IgD-negative memory B cell (primary cell): ENCODE data around the gene PLCH1. TPM values are rescaled to one million over a fixed set of nuclear protein-coding genes. Genes with fewer than 3 reads are reported as not detected.
"Not testable (repeated sequence)": the region's sequence is repeated elsewhere in the genome, so short reads cannot be mapped to it uniquely, and the experiment has no call there.

ENCODE experiments used
- H3K27ac Mint-ChIP-seq, 3 donors: one replicate each; pipeline ENCODE4 v1.8.0; 2020 to 2022; ENCODE audit warnings: mild to moderate bottlenecking in 3 of 3, mixed read lengths in 3 of 3, moderate library complexity in 1 of 3
- H3K27me3 Mint-ChIP-seq: one replicate; pipeline ENCODE4 v1.8.0; 2021; ENCODE audit warnings: mixed read lengths
- H3K36me3 Mint-ChIP-seq: one replicate; pipeline ENCODE4 v1.8.0; 2020; ENCODE audit warnings: mild to moderate bottlenecking, mixed read lengths
- H3K4me1 Mint-ChIP-seq, 3 donors: one replicate each; pipeline ENCODE4 v1.8.0; 2020 to 2022; ENCODE audit warnings: mixed read lengths in 3 of 3, mild to moderate bottlenecking in 1 of 3
- H3K4me3 Mint-ChIP-seq, 4 donors: one replicate each; pipeline ENCODE4 v1.8.0; 2020 to 2022; ENCODE audit warnings: mild to moderate bottlenecking in 4 of 4, mixed read lengths in 4 of 4, moderate library complexity in 3 of 4
- H3K9me3 Mint-ChIP-seq, 3 donors: one replicate each; pipeline ENCODE4 v1.8.0; 2020 to 2021; ENCODE audit warnings: mixed read lengths in 3 of 3, mild to moderate bottlenecking in 1 of 3
- polyA plus RNA-seq: library from polyadenylated mRNA; unstranded; fragments of 300-500 nt; fragmentation: Illumina TruSeq; gene quantifications from one replicate; pipeline ENCODE4 v1.2.3, GENCODE V29; 2021

Gene PLCH1
- polyA plus RNA-seq, 1 donor from 2014 or later: not detected

DNA sequence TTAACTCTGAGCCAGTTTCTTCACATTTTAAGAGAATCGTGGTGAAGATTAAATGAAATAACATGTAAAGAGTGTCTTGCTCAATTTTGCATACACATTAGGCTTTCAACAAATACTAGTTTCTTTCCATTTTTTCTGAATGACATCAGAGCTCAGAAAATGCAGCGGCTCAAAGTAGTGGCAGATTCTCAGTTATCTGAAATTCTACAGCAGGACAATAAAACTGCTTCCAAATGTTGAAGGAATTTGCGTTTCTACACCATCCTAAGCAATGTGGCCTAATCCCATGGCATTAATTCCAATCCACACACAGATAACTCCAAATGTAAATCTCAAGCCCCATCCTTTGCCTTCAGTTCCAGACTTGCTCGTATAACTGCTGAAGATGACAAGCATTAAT lies 115.8 kb downstream of the PLCH1 start:
- H3K4me1 Mint-ChIP-seq: no peaks in the 10 kb centered on the region
- no peak overlapping the region for H3K27ac Mint-ChIP-seq
- H3K4me3 Mint-ChIP-seq: no peak overlapping the region
- H3K27me3 Mint-ChIP-seq: peaks cover 1% of the 10 kb centered on the region
- H3K9me3 Mint-ChIP-seq: peaks cover 0 to 2% (median 0%) of the 10 kb centered on the region in 3 donors
- H3K36me3 Mint-ChIP-seq: no peaks in the 10 kb centered on the region

GRCh38 chr3:155622647-155623046 lies 122.2 kb downstream of the PLCH1 start:
- not testable (repeated sequence) for H3K27ac Mint-ChIP-seq

DNA sequence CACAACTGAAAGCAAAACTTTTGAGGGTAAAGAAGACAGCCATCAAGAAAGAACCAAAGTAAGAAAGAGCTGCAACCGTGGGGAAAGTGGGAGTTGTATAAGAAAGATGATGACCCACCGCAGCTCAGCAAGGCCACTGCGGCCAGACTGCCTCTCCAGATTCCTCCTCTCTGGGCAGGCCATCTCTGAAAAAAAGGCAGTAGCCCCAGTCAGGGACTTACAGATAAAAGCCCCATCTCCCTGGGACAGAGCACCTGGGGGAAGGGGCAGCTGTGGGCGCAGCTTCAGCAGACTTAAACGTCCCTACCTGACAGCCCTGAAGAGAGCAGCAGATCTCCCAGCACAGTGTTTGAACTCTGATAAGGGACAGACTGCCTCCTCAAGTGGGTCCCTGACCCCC lies 124.3 kb downstream of the PLCH1 start:
- not testable (repeated sequence) for H3K9me3 Mint-ChIP-seq, H3K4me1 Mint-ChIP-seq, H3K27me3 Mint-ChIP-seq, H3K27ac Mint-ChIP-seq, H3K36me3 Mint-ChIP-seq, H3K4me3 Mint-ChIP-seq

More at GRCh38 chr3:155622647-155623046, 122.2 kb downstream of the PLCH1 start:
- H3K9me3 Mint-ChIP-seq, H3K4me3 Mint-ChIP-seq, H3K27me3 Mint-ChIP-seq, H3K4me1 Mint-ChIP-seq, H3K36me3 Mint-ChIP-seq: not testable (repeated sequence)

DNA sequence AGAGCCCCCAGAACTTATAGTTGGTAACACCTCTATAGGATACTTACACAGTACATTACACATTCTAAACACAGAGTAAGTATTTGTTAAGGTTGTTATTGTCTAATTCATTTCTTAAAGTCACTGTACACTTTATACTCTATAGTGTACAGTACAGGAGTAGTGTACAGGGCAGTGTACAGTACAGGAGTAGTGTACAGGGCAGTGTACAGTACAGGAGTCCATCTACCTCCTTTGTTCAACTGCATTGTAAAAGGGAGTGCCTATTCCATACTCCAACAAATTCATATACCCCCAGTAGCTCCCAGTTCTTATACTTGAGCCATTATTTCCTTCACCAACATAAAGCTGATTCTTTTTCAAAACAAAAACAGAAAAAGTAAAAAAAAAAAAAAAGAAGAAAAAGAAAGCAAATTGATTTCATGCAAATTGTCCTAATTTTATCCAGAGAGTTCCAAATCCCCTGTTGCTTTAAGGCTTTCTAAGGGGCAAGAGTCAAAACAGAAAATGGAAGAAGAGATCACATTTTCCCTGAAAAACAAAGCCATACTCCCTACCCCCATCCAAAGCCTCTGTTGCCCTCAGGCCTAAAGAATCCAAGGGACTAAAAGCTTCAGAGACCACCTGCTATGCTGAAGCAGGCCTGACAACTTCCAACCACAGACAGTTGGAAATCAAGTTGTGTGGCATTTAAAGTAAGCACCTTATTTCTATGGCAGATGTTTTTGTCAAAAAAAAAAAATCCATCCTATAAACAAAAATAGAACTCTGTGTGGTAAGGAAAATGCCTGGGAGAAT lies 125.6 kb downstream of the PLCH1 start:
- Mint-ChIP-seq H3K9me3 (peaks cover 0 to 6% (median 5%) of the 10 kb centered on the region in 3 donors), H3K27ac (no peak overlapping the region), H3K27me3 (no peaks in the 10 kb centered on the region), H3K4me1 (peaks cover 0 to 1% (median 0%) of the 10 kb centered on the region in 3 donors), H3K36me3 (peaks cover 2% of the 10 kb centered on the region), H3K4me3 (no peak overlapping the region)

- no peaks in the 10 kb centered on the region for H3K27me3 Mint-ChIP-seq
Observed at GRCh38 chr3:155618543-155618942, 126.3 kb downstream of the PLCH1 start.

GRCh38 chr3:155617346-155617925 lies 127.4 kb downstream of the PLCH1 start:
- Mint-ChIP-seq H3K36me3 (peaks cover 2% of the 10 kb centered on the region), H3K27me3 (no peaks in the 10 kb centered on the region), H3K27ac (no peak overlapping the region), H3K4me1 (peaks cover 0 to 1% (median 0%) of the 10 kb centered on the region in 3 donors), H3K9me3 (peaks cover 2 to 15% (median 7%) of the 10 kb centered on the region in 3 donors), H3K4me3 (no peak overlapping the region)

More at GRCh38 chr3:155618543-155618942, 126.3 kb downstream of the PLCH1 start:
- peaks cover 0 to 1% (median 0%) of the 10 kb centered on the region in 3 donors for H3K4me1 Mint-ChIP-seq
- no peak overlapping the region for H3K27ac Mint-ChIP-seq
- H3K4me3 Mint-ChIP-seq: no peak overlapping the region
- peaks cover 0 to 14% (median 7%) of the 10 kb centered on the region in 3 donors for H3K9me3 Mint-ChIP-seq
- H3K36me3 Mint-ChIP-seq: peaks cover 2% of the 10 kb centered on the region

GRCh38 chr3:155615141-155615540 lies 129.7 kb downstream of the PLCH1 start:
- H3K4me3 Mint-ChIP-seq, H3K36me3 Mint-ChIP-seq, H3K4me1 Mint-ChIP-seq, H3K27ac Mint-ChIP-seq, H3K27me3 Mint-ChIP-seq: not testable (repeated sequence)
- peaks cover 5 to 15% (median 7%) of the 10 kb centered on the region in 3 donors for H3K9me3 Mint-ChIP-seq

DNA sequence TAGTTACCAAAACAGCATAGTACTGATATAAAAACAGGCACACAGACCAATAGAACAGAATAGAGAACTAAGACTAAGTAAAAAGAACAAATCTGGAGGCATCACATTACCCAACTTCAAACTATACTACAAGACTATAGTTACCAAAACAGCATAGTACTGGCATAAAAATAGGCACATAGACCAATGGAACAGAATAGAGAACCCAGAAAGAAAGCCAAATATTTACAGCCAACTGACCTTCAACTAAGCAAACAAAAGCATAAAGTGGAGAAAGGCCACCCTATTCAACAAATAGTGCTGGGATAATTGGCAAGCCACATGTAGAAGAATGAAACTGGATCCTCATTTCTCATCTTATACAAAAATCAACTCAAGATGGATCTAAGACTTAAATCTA lies 130.5 kb downstream of the PLCH1 start:
- not testable (repeated sequence) for H3K4me1 Mint-ChIP-seq, H3K27me3 Mint-ChIP-seq, H3K27ac Mint-ChIP-seq, H3K36me3 Mint-ChIP-seq
- peak overlapping the region in 1 of 4 donors; percentile 15 for H3K4me3 Mint-ChIP-seq
- H3K9me3 Mint-ChIP-seq: peaks cover 6 to 15% (median 7%) of the 10 kb centered on the region in 3 donors

GRCh38 chr3:155611456-155611855 lies 133.4 kb downstream of the PLCH1 start:
- no peak overlapping the region for H3K27ac Mint-ChIP-seq
- H3K4me1 Mint-ChIP-seq: peaks cover 0 to 1% (median 0%) of the 10 kb centered on the region in 3 donors
- H3K4me3 Mint-ChIP-seq: no peak overlapping the region
- H3K27me3 Mint-ChIP-seq: no peaks in the 10 kb centered on the region
- H3K36me3 Mint-ChIP-seq: no peaks in the 10 kb centered on the region
- peaks cover 12 to 20% (median 13%) of the 10 kb centered on the region in 3 donors for H3K9me3 Mint-ChIP-seq

- Mint-ChIP-seq H3K27me3 (no peaks in the 10 kb centered on the region), H3K36me3 (no peaks in the 10 kb centered on the region), H3K27ac (no peak overlapping the region), H3K9me3 (peaks cover 7 to 15% (median 13%) of the 10 kb centered on the region in 3 donors), H3K4me3 (no peak overlapping the region), H3K4me1 (peaks cover 0 to 1% (median 0%) of the 10 kb centered on the region in 3 donors)
Observed at GRCh38 chr3:155609586-155609985, 135.3 kb downstream of the PLCH1 start.

DNA sequence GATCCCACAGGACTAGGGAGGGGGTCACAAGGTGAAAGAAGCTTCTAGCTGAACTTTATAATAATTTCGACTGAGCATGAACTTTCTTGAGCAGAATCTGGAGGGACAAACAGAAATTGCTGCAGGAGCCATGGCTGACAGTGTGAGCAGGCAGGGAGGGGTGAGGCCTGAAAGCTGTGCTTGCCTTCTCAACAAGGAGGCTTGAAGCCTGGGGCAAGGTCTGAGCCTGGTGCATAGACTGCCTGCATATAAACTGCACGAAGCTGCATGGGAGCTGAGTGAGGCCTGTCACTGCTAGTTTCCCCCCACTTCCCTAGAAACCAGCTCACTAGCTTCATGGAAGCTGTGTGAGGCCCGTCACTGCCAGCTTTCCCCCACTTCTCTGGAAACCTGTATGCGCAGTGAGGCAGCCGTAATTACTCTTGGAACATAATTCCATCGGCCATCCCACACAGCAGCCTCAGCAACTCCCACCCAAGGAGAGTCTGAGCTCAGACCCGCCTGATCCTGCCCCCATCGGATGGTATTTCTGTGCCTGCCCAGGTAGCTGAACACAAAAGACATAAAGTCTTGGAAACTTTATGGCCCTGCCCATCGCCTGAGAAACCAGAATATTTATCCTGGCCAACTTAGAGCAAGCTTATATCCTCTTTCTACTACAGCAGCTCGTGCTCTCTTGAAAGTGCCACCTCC lies 136.5 kb downstream of the PLCH1 start:
- no peak overlapping the region for H3K27ac Mint-ChIP-seq
- H3K4me3 Mint-ChIP-seq: no peak overlapping the region
- no peaks in the 10 kb centered on the region for H3K27me3 Mint-ChIP-seq
- H3K4me1 Mint-ChIP-seq: peaks cover 0 to 1% (median 0%) of the 10 kb centered on the region in 3 donors
- H3K36me3 Mint-ChIP-seq: no peaks in the 10 kb centered on the region
- peaks cover 5 to 13% (median 5%) of the 10 kb centered on the region in 3 donors for H3K9me3 Mint-ChIP-seq

GRCh38 chr3:155607761-155608160 lies 137.1 kb downstream of the PLCH1 start:
- Mint-ChIP-seq H3K9me3 (peaks cover 5 to 11% (median 5%) of the 10 kb centered on the region in 3 donors), H3K4me3 (no peak overlapping the region), H3K27me3 (no peaks in the 10 kb centered on the region), H3K4me1 (peaks cover 0 to 1% (median 1%) of the 10 kb centered on the region in 3 donors), H3K27ac (no peak overlapping the region), H3K36me3 (no peaks in the 10 kb centered on the region)

DNA sequence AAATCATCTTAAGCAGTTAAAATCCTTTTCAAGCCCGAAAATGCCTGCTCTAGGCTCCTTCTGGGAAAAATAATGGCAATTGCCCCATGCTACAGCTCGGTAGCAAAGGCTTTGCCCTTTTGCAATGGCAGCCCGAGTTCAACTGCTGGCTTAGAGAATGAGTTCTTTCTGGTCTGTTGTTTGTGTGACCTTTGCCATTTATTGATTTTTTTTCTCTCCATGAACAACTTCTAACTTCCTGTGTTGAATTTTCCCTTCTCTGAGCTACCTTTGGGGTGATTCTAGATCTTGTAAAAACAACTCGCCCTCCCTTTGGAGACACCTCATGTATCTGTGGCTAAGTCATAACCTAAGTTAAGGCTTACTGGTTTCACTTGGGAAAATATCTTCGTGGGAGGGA lies 139.3 kb downstream of the PLCH1 start:
- Mint-ChIP-seq H3K36me3 (no peaks in the 10 kb centered on the region), H3K4me1 (peaks cover 0 to 2% (median 0%) of the 10 kb centered on the region in 3 donors), H3K27me3 (no peaks in the 10 kb centered on the region), H3K27ac (no peak overlapping the region), H3K4me3 (no peak overlapping the region), H3K9me3 (peaks cover 5 to 9% (median 5%) of the 10 kb centered on the region in 3 donors)

DNA sequence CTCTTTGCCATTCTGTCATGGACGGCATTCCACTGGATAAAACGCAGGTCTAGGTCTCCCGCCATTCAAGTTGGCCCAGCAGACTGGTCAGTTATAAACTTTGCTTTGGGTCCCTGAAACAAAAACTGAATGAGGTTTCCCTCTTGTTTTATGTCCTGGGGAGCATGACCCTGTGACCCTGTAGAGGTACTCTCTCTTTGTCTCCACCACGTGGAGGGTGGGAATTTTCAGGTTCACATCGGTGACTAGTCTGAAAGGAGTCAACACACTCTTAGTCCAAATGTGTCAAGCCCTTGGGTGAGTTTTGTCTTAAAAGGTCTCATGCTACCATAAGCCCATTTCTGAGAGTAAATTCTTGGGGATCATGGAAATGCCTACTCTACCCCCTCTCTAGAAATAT lies 139.9 kb downstream of the PLCH1 start:
- Mint-ChIP-seq H3K9me3 (peaks cover 5 to 8% (median 5%) of the 10 kb centered on the region in 3 donors), H3K27ac (no peak overlapping the region), H3K4me1 (peaks cover 0 to 2% (median 0%) of the 10 kb centered on the region in 3 donors), H3K36me3 (no peaks in the 10 kb centered on the region), H3K27me3 (no peaks in the 10 kb centered on the region), H3K4me3 (no peak overlapping the region)

- Mint-ChIP-seq H3K4me1 (peaks cover 0 to 2% (median 0%) of the 10 kb centered on the region in 3 donors), H3K4me3 (no peak overlapping the region), H3K9me3 (peaks cover 3 to 4% (median 4%) of the 10 kb centered on the region in 3 donors), H3K27ac (no peak overlapping the region), H3K36me3 (no peaks in the 10 kb centered on the region), H3K27me3 (no peaks in the 10 kb centered on the region)
Observed at GRCh38 chr3:155604126-155604525, 140.7 kb downstream of the PLCH1 start.
